Brain microvascular endothelial cell (primary cell): ENCODE results near the gene COL6A5.

Source experiments
- DNase-seq: peaks from one replicate; pipeline ENCODE4 v3.0.0-alpha.2; 2020
- H3K27ac ChIP-seq: fragments of 250-450 bp; sonication (Bioruptor Pico); 2 replicates; pipeline ENCODE4 v1.5.1; 2020; ENCODE audit warnings: mild to moderate bottlenecking, moderate library complexity
- H3K27me3 ChIP-seq: fragments of 250-450 bp; sonication (Bioruptor Pico); replicated peaks from 2 replicates; pipeline ENCODE4 v1.5.1; 2020; ENCODE audit warnings: mild to moderate bottlenecking
- H3K36me3 ChIP-seq: fragments of 250-450 bp; sonication (Bioruptor Pico); replicated peaks from 2 replicates; pipeline ENCODE4 v1.5.1; 2020; ENCODE audit warnings: mild to moderate bottlenecking
- H3K4me3 ChIP-seq: 2 replicates; pipeline ENCODE4 v1.5.1; 2011; ENCODE audit warnings: low read depth, mild to moderate bottlenecking, control low read depth, low read length, moderate library complexity
- CTCF ChIP-seq: IDR thresholded peaks from 2 replicates; pipeline ENCODE4 v1.5.1; 2011; ENCODE audit warnings: low read depth, mild to moderate bottlenecking, moderate library complexity, low read length, control low read depth, inconsistent platforms; ENCODE audit errors: missing control alignments
- in situ Hi-C: cut with HindIII; loops from 2 replicates; pipeline ENCODE4 v1.10.0; 2017; ENCODE audit warnings: low sequenced_read_pairs, low pct_ligation_motif_present

The COL6A5 gene

GRCh38 chr3:130380398-130380797 lies 34.9 kb downstream of the COL6A5 start:
- TF ChIP-seq CTCF, result no peak
- no peak overlapping the region for H3K4me3 ChIP-seq
- H3K27me3 ChIP-seq, result no peaks in the 10 kb centered on the region
- no peak overlapping the region for H3K27ac ChIP-seq
- no peaks in the 10 kb centered on the region for H3K36me3 ChIP-seq
- in situ Hi-C loops, result no loop called here
- no peak for DNase-seq

DNA sequence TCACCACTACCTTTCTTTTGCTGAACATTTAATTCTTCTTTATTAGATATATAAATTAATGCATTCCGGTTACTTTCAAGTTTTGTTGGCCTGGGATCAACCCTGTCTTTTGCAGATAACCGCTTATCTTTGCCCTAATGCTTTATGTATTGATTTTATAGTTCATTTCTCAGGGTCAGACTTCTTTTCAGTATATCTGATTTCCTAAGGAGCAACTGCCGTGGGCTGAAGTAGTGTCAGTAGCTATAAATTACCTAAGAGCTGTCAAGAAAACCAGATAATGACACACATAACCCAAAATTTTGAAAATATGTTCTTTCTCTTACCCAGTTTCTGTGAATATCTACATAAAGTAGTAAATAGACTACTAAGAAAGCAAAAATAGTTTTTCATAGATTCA lies 38.0 kb downstream of the COL6A5 start:
- Histone ChIP-seq H3K27me3 (no peaks in the 10 kb centered on the region), H3K36me3 (no peaks in the 10 kb centered on the region), H3K4me3 (no peak overlapping the region), H3K27ac (no peak overlapping the region)
- TF ChIP-seq CTCF, result no peak
- in situ Hi-C loops, result no loop called here
- no peak for DNase-seq

- no peak overlapping the region for H3K4me3 ChIP-seq
- no peak for DNase-seq
- H3K27ac ChIP-seq, result no peak overlapping the region
- in situ Hi-C loops, result no loop called here
- no peaks in the 10 kb centered on the region for H3K36me3 ChIP-seq
- no peak for TF ChIP-seq CTCF
- H3K27me3 ChIP-seq, result no peaks in the 10 kb centered on the region
These were observed 39.1 kb downstream of the COL6A5 start for GRCh38 chr3:130384476-130385025.

DNA sequence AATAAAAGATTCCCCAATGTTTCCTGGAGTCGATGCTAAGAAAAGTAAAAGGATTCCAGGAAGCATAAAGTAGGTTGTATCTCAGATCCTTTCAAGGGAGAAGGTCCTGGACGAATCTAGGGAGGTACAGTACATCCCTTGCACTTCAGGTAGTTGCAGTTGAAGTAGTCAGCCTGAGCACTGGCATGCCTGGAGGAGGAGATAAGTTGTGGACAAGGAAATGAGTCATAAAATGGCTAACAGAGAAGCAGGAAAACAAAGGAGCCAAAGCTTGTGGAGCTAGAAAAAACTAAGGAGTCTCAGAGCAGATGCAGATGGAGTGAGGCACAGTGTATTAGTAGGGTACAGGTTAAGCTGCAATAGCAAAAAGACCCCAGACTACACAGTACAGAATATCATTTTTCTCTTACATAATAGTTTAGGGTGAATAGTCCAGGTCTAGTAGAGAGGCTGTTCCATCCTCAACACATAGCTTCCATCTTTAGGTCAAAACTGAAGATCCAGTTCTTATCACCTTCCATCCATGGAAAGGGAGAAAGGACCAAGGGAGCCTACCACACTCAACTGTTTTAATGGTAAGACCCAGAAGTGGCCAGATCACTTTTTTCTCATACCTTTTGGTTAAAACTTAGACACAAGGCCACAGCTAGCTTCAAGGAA lies 41.3 kb downstream of the COL6A5 start:
- Histone ChIP-seq H3K36me3 (no peaks in the 10 kb centered on the region), H3K4me3 (no peak overlapping the region), H3K27me3 (no peaks in the 10 kb centered on the region), H3K27ac (no peak overlapping the region)
- peak; percentile 58 for DNase-seq
- TF ChIP-seq CTCF, result no peak
- in situ Hi-C loops, result no loop called here

GRCh38 chr3:130389743-130390478 lies 44.4 kb downstream of the COL6A5 start:
- no peak for TF ChIP-seq CTCF
- Histone ChIP-seq H3K27ac (no peak overlapping the region), H3K36me3 (no peaks in the 10 kb centered on the region), H3K27me3 (no peaks in the 10 kb centered on the region), H3K4me3 (no peak overlapping the region)
- DNase-seq, result no peak
- in situ Hi-C loops, result no loop called here
